A549 (cell line): ENCODE data around the gene ZNF580. TPM values are rescaled to one million over a fixed set of nuclear protein-coding genes. Genes with fewer than 3 reads are reported as not detected.

ENCODE experiments used
- ATAC-seq, 2 experiments: fragments of 200-7000 bp in 1 of 2; fragments of >200 bp in 1 of 2; cut with Nextera tagmentation in 1 of 2; cut with Tn5 transposase in 1 of 2; 3 replicates each; pipeline versions ENCODE4 v1.8.0 to v1.9.1; 2018 to 2020; ENCODE audit warnings: mild to moderate bottlenecking in 1 of 2, moderate library complexity in 1 of 2
- CTCF ChIA-PET: fragments of 300-600 bp; sonication (Branson Sonifier 250); formaldehyde crosslinking; extraction: SDS; loops from one replicate; lab custom pipeline; 2021; ENCODE audit warnings: antibody characterized with exemption, inconsistent platforms; lab: Yijun Ruan, JAX
- POLR2A ChIA-PET: fragments of 350-600 bp; formaldehyde crosslinking; extraction: SDS; loops from one replicate; lab custom pipeline; 2021; ENCODE audit warnings: antibody characterized with exemption, inconsistent platforms; lab: Yijun Ruan, JAX
- DNase-seq, 2 experiments: peaks; one replicate each; pipeline versions ENCODE4 v3.0.0 to v3.0.0-alpha.2; 2011 to 2016; ENCODE audit warnings: low read depth in 1 of 2, low spot score in 1 of 2
- FAIRE-seq: peaks from 2 replicates; lab custom pipeline; 2011; peaks lifted over from hg19 to GRCh38; lab: Jason Lieb, UNC
- H3K27ac ChIP-seq, 2 experiments: fragments of >200 bp; sonication (Bioruptor Twin); formaldehyde crosslinking; 3 replicates each; pipeline ENCODE4 v1.5.1; 2016 to 2017
- H3K4me1 ChIP-seq: fragments of >200 bp; sonication (Bioruptor Twin); formaldehyde crosslinking; 3 replicates; pipeline ENCODE4 v1.6.1; 2016
- H3K4me2 ChIP-seq: fragments of >200 bp; sonication (Bioruptor Twin); formaldehyde crosslinking; 3 replicates; pipeline ENCODE4 v1.6.1; 2016
- H3K4me3 ChIP-seq: fragments of >200 bp; sonication (Bioruptor Twin); formaldehyde crosslinking; 3 replicates; pipeline ENCODE4 v1.5.1; 2016
- H3K9me3 ChIP-seq: fragments of >200 bp; sonication (Bioruptor Twin); formaldehyde crosslinking; 3 replicates; pipeline ENCODE4 v1.6.1; 2016
- CHD2 ChIP-seq: fragments of 150-350 bp; IDR thresholded peaks from 2 replicates; pipeline ENCODE4 v1.6.1; 2014; ENCODE audit warnings: low read length; ENCODE audit not compliant: partially characterized antibody
- ESRRA ChIP-seq: fragments of 150-350 bp; IDR thresholded peaks from 2 replicates; pipeline ENCODE4 v1.6.1; 2014; ENCODE audit warnings: mild to moderate bottlenecking, low read length, borderline replicate concordance
- FOSB ChIP-seq: fragments of 250-450 bp; sonication (Bioruptor Pico); IDR thresholded peaks from 2 replicates; pipeline ENCODE4 v1.5.0; 2020; ENCODE audit warnings: mild to moderate bottlenecking, moderate library complexity
- FOSL2 ChIP-seq, 2 experiments: fragments of 450-650 bp in 1 of 2; fragments of >200 bp in 1 of 2; sonication (Bioruptor Twin) in 1 of 2; formaldehyde crosslinking; IDR thresholded peaks; 2 replicates each; pipeline versions ENCODE4 v1.5.0 to v1.6.1; 2016 to 2020; ENCODE audit warnings: mild to moderate bottlenecking in 1 of 2, moderate library complexity in 1 of 2
- HEYL ChIP-seq: fragments of 250-450 bp; sonication (Bioruptor Pico); IDR thresholded peaks from 2 replicates; pipeline ENCODE4 v1.8.0; 2021; ENCODE audit warnings: mild to moderate bottlenecking, moderate library complexity
- HOXB13 ChIP-seq: fragments of 250-450 bp; sonication (Bioruptor Pico); IDR thresholded peaks from 2 replicates; pipeline ENCODE4 v1.5.0; 2020; ENCODE audit warnings: low read depth, mild to moderate bottlenecking, moderate library complexity
- HOXB5 ChIP-seq: fragments of 250-450 bp; sonication (Bioruptor Pico); IDR thresholded peaks from 2 replicates; pipeline ENCODE4 v1.5.0; 2020; ENCODE audit warnings: mild to moderate bottlenecking, moderate library complexity
- KDM1A ChIP-seq: fragments of 200-600 bp; sonication (generic); IDR thresholded peaks from 2 replicates; pipeline ENCODE4 v1.6.1; 2016; ENCODE audit warnings: low read depth, mild to moderate bottlenecking
- MAFK ChIP-seq: fragments of 450-650 bp; IDR thresholded peaks from 2 replicates; pipeline ENCODE4 v1.6.1; 2014; ENCODE audit not compliant: partially characterized antibody
- MAZ ChIP-seq: fragments of 150-350 bp; IDR thresholded peaks from 2 replicates; pipeline ENCODE4 v1.6.1; 2014; ENCODE audit warnings: antibody characterized with exemption, low read depth, low read length, borderline replicate concordance
- MYC ChIP-seq: IDR thresholded peaks from 2 replicates; pipeline ENCODE4 v1.6.1; 2012; ENCODE audit warnings: mild to moderate bottlenecking, inconsistent platforms, low read length, improper control_type of control experiment, borderline replicate concordance
- NFE2L2 ChIP-seq: fragments of 150-350 bp; conservative IDR thresholded peaks from 2 replicates; pipeline ENCODE4 v1.6.1; 2014; ENCODE audit warnings: low read length
- SMC3 ChIP-seq: fragments of >200 bp; sonication (Bioruptor Twin); formaldehyde crosslinking; IDR thresholded peaks from 3 replicates; pipeline ENCODE4 v1.6.1; 2018; ENCODE audit warnings: inconsistent platforms
- WGBS: methylation state at CpG from one replicate; pipeline ENCODE4 v1.1.6; 2017; ENCODE audit errors: missing lambda C conversion rate; 5-methylcytosine and 5-hydroxymethylcytosine counted together
- polyA plus RNA-seq, 4 experiments: library from polyadenylated mRNA; depleted of rRNA in 3 of 4; stranded (reverse); fragments of >200 nt; fragmentation: RNase III in 1 of 4; extraction: RNeasy Plus Mini Kit Qiagen cat#74134 plus additional on column Dnase treatment in 1 of 4; gene quantifications; 2 replicates in 3 of 4; 3 replicates in 1 of 4; pipeline ENCODE4 v1.2.3, GENCODE V29; 2011 to 2017
- TF ChIP-seq, protein P1 (sequence below): fragments of 250-450 bp; sonication (Bioruptor Pico); IDR thresholded peaks from 2 replicates; pipeline ENCODE4 v1.5.0; 2020; ENCODE audit warnings: low read depth, mild to moderate bottlenecking, moderate library complexity
- TF ChIP-seq, protein P2 (sequence below): fragments of 450-650 bp; IDR thresholded peaks from 2 replicates; pipeline ENCODE4 v1.6.1; 2014; ENCODE audit warnings: antibody characterized with exemption
- TF ChIP-seq, protein P3 (sequence below): IDR thresholded peaks from 2 replicates; pipeline ENCODE4 v1.6.1; 2012; ENCODE audit warnings: low read depth, borderline replicate concordance
- TF ChIP-seq, protein P4 (sequence below): IDR thresholded peaks from 2 replicates; pipeline ENCODE4 v1.6.1; 2012
- TF ChIP-seq, protein P5 (sequence below): fragments of 200-600 bp; sonication (generic); IDR thresholded peaks from 2 replicates; pipeline ENCODE4 v1.6.1; 2016; ENCODE audit warnings: antibody characterized with exemption, mild to moderate bottlenecking, moderate library complexity

The ZNF580 gene
- polyA plus RNA-seq, 2 of the 4 experiments (the other 2 are of a cell fraction): 9.2 to 52.8 TPM

DNA sequence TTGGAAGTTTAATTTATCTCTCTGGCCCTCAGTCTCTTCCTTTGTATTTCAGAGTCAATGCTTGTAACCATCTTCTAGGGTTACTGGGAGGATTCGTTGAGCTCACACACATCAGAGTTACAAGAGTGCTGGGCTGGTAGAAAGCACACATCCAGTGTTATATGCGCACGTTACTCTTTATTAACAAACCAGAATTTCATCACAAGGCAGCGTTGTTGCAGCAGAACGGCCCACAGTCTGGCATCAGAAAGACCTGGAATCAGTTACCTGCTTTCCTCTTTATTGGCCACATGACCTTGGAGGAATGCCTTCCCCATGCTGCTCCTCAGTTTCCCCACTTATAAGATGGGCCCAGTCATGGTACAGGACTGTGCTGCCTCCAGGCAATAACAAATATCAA is 31.5 kb upstream of the ZNF580 start:
- ChIA-PET POLR2A (interaction anchor here (1.1 kb wide), 1 partner anchor 15 kb away, joined by 3 read pairs; the partner anchor contains the start of gene ZNF784), CTCF (interaction anchor here (0.7 to 16.7 kb wide), 6 partner anchors 13 to 142 kb away, joined by 3 to 348 read pairs (median 30); partner anchors contain the start of gene ZNF784)
- H3K27ac ChIP-seq: no peak overlapping the region
- H3K4me2 ChIP-seq: no peak overlapping the region
- no peak for FAIRE-seq
- 89% methylated on average over 5 of the region's 5 CpGs for WGBS
- no peak overlapping the region for H3K4me3 ChIP-seq
- TF ChIP-seq ESRRA (no peak), SMC3 (no peak), MYC (no peak), HOXB13 (CRISPR knock-in tag) (no peak), HOXB5 (CRISPR knock-in tag) (no peak), FOSL2 (IDR thresholded peaks at IDR 0.05) (no peak), FOSL2 (CRISPR knock-in tag; IDR thresholded peaks at IDR 0.05) (no peak), MAFK (no peak), FOSB (CRISPR knock-in tag) (no peak), NFE2L2 (no peak), CHD2 (no peak), MAZ (no peak), KDM1A (no peak)
- TF ChIP-seq, protein P1, sequence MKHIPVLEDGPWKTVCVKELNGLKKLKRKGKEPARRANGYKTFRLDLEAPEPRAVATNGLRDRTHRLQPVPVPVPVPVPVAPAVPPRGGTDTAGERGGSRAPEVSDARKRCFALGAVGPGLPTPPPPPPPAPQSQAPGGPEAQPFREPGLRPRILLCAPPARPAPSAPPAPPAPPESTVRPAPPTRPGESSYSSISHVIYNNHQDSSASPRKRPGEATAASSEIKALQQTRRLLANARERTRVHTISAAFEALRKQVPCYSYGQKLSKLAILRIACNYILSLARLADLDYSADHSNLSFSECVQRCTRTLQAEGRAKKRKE (CRISPR knock-in tag): no peak
- TF ChIP-seq, protein P2, sequence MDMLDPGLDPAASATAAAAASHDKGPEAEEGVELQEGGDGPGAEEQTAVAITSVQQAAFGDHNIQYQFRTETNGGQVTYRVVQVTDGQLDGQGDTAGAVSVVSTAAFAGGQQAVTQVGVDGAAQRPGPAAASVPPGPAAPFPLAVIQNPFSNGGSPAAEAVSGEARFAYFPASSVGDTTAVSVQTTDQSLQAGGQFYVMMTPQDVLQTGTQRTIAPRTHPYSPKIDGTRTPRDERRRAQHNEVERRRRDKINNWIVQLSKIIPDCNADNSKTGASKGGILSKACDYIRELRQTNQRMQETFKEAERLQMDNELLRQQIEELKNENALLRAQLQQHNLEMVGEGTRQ: no peak
- TF ChIP-seq, protein P3, sequence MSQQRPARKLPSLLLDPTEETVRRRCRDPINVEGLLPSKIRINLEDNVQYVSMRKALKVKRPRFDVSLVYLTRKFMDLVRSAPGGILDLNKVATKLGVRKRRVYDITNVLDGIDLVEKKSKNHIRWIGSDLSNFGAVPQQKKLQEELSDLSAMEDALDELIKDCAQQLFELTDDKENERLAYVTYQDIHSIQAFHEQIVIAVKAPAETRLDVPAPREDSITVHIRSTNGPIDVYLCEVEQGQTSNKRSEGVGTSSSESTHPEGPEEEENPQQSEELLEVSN: no peak
- TF ChIP-seq, protein P4, sequence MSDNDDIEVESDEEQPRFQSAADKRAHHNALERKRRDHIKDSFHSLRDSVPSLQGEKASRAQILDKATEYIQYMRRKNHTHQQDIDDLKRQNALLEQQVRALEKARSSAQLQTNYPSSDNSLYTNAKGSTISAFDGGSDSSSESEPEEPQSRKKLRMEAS: no peak
- TF ChIP-seq, all 56 proteins: peak for 0
- no peak for ATAC-seq
- Histone ChIP-seq H3K9me3 (no peaks in the 10 kb centered on the region), H3K4me1 (peaks cover 9% of the 10 kb centered on the region)
- no peak for DNase-seq

DNA sequence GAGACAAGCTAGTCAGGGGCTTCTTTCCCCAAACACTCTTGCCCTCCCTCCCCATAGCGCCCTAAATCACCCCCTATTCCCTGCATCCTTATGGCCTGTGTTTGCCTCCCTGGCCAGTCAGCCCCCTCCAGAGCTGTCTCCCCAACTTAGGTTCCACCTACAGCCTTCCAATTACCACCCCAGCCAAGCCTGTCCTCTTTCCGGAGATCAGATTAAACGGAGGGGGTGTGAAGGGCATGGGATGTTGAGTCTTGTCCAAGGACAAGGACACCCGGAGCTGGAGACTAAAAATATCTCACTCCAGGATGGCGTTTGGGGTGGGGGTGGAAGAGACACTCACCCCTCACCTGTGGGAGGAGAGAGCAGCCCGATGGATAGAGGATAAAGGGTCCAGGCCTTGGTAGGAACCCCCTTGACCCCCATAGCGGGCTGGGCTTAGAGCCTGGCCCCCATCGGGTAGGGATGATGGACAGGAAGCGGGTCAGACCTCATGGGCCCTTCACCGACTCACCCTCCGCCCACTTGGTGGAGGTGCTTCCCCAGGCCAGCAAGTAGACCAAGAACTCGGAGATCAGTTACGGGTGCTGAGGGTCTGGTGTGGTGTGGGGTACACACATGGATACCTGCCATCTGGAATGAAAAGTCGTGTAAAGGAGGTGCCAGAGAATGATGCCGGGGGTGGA is 29.4 kb upstream of the ZNF580 start:
- ChIA-PET CTCF (interaction anchor here (0.6 to 16.7 kb wide), 7 partner anchors 11 to 193 kb away, joined by 3 to 348 read pairs (median 12); partner anchors contain the start of gene ZNF784), POLR2A (interaction anchor here (0.6 to 1.3 kb wide), 3 partner anchors 12 to 467 kb away, joined by 3 to 4 read pairs (median 3); partner anchors contain the start of genes FIZ1 and ZNF784)
- whole genome bisulfite sequencing: 78% methylated on average over 15 of the region's 15 CpGs
- DNase-seq: no peak
- FAIRE-seq: no peak
- TF ChIP-seq HEYL (CRISPR knock-in tag): no peak
- TF ChIP-seq, protein P5, sequence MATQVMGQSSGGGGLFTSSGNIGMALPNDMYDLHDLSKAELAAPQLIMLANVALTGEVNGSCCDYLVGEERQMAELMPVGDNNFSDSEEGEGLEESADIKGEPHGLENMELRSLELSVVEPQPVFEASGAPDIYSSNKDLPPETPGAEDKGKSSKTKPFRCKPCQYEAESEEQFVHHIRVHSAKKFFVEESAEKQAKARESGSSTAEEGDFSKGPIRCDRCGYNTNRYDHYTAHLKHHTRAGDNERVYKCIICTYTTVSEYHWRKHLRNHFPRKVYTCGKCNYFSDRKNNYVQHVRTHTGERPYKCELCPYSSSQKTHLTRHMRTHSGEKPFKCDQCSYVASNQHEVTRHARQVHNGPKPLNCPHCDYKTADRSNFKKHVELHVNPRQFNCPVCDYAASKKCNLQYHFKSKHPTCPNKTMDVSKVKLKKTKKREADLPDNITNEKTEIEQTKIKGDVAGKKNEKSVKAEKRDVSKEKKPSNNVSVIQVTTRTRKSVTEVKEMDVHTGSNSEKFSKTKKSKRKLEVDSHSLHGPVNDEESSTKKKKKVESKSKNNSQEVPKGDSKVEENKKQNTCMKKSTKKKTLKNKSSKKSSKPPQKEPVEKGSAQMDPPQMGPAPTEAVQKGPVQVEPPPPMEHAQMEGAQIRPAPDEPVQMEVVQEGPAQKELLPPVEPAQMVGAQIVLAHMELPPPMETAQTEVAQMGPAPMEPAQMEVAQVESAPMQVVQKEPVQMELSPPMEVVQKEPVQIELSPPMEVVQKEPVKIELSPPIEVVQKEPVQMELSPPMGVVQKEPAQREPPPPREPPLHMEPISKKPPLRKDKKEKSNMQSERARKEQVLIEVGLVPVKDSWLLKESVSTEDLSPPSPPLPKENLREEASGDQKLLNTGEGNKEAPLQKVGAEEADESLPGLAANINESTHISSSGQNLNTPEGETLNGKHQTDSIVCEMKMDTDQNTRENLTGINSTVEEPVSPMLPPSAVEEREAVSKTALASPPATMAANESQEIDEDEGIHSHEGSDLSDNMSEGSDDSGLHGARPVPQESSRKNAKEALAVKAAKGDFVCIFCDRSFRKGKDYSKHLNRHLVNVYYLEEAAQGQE: no peak
- Histone ChIP-seq H3K4me1 (peaks cover 8% of the 10 kb centered on the region), H3K9me3 (no peaks in the 10 kb centered on the region), H3K27ac (no peak overlapping the region), H3K4me3 (no peak overlapping the region), H3K4me2 (no peak overlapping the region)
- ATAC-seq: no peak
